GM23338 (cell line): ENCODE results near the gene TMBIM1. TPM values are rescaled to one million over a fixed set of nuclear protein-coding genes. Genes with fewer than 3 reads are reported as not detected.

ENCODE experiments used
- ATAC-seq: fragments of 200-7000 bp; cut with Tn5 transposase; 3 replicates; pipeline ENCODE4 v1.9.1; 2020
- DNase-seq: peaks from one replicate; pipeline ENCODE4 v3.0.0-alpha.2; 2015; ENCODE audit warnings: low spot score
- H2AFZ ChIP-seq: fragments of 200-600 bp; sonication (generic); 2 replicates; pipeline ENCODE4 v1.8.0; 2016; ENCODE audit warnings: antibody characterized with exemption, mild to moderate bottlenecking, moderate library complexity
- H3F3A ChIP-seq: fragments of 200-600 bp; sonication (generic); replicated peaks from 2 replicates; pipeline ENCODE4 v1.8.0; 2017; ENCODE audit warnings: antibody characterized with exemption, mixed run types, low read depth
- H3K27ac ChIP-seq: fragments of 200-600 bp; sonication (generic); 2 replicates; pipeline ENCODE4 v1.6.1; 2016; ENCODE audit warnings: low read depth
- H3K27me3 ChIP-seq: fragments of 200-600 bp; sonication (generic); 2 replicates; pipeline ENCODE4 v1.8.0; 2016; ENCODE audit warnings: mild to moderate bottlenecking, mixed run types, moderate library complexity; ENCODE audit not compliant: insufficient read depth
- H3K36me3 ChIP-seq: fragments of 200-600 bp; sonication (generic); 2 replicates; pipeline ENCODE4 v1.8.0; 2016; ENCODE audit warnings: mild to moderate bottlenecking; ENCODE audit not compliant: insufficient read depth
- H3K4me1 ChIP-seq: fragments of 200-600 bp; sonication (generic); 2 replicates; pipeline ENCODE4 v1.8.0; 2016; ENCODE audit warnings: mild to moderate bottlenecking, moderate library complexity; ENCODE audit not compliant: insufficient read depth
- H3K4me2 ChIP-seq: fragments of 200-600 bp; sonication (generic); 2 replicates; pipeline ENCODE4 v1.7.1; 2017; ENCODE audit warnings: mixed run types
- H3K4me3 ChIP-seq: fragments of 200-600 bp; sonication (generic); 2 replicates; pipeline ENCODE4 v1.6.1; 2016; ENCODE audit warnings: mixed run types
- H3K79me2 ChIP-seq: fragments of 200-600 bp; sonication (generic); replicated peaks from 2 replicates; pipeline ENCODE4 v1.8.0; 2017; ENCODE audit warnings: mild to moderate bottlenecking; ENCODE audit not compliant: insufficient read depth
- H3K9me2 ChIP-seq: fragments of 200-600 bp; sonication (generic); 2 replicates; pipeline ENCODE4 v1.8.0; 2017; ENCODE audit not compliant: insufficient read depth
- H4K20me1 ChIP-seq: fragments of 200-600 bp; sonication (generic); replicated peaks from 2 replicates; pipeline ENCODE4 v1.8.0; 2017; ENCODE audit warnings: mild to moderate bottlenecking; ENCODE audit not compliant: insufficient read depth
- H3K27ac Mint-ChIP-seq: 2 replicates; pipeline ENCODE4 v1.8.0; 2020; ENCODE audit warnings: inconsistent platforms, mild to moderate bottlenecking, moderate library complexity, mixed read lengths
- H3K27me3 Mint-ChIP-seq: 3 replicates; pipeline ENCODE4 v1.8.0; 2022; ENCODE audit warnings: low read depth, mild to moderate bottlenecking, moderate library complexity, mixed read lengths, inconsistent platforms; ENCODE audit not compliant: insufficient read depth, poor library complexity
- H3K36me3 Mint-ChIP-seq: 3 replicates; pipeline ENCODE4 v1.8.0; 2021; ENCODE audit warnings: low read depth, mild to moderate bottlenecking, inconsistent platforms, moderate library complexity, mixed read lengths
- H3K4me1 Mint-ChIP-seq: 3 replicates; pipeline ENCODE4 v1.8.0; 2020; ENCODE audit warnings: mild to moderate bottlenecking, inconsistent platforms, mixed read lengths
- H3K4me3 Mint-ChIP-seq: 3 replicates; pipeline ENCODE4 v1.8.0; 2021; ENCODE audit warnings: moderate library complexity, mild to moderate bottlenecking, inconsistent platforms, mixed read lengths
- H3K9me3 Mint-ChIP-seq: 3 replicates; pipeline ENCODE4 v1.8.0; 2020; ENCODE audit warnings: moderate library complexity, mild to moderate bottlenecking, inconsistent platforms, mixed read lengths
- CTCF ChIP-seq, 2 experiments: fragments of 200-600 bp in 1 of 2; sonication (generic) in 1 of 2; conservative IDR thresholded peaks; 2 replicates each; pipeline versions ENCODE4 v1.5.1 to v1.6.1; 2016 to 2017; ENCODE audit warnings: antibody characterized with exemption in 2 of 2, low read depth in 2 of 2, mild to moderate bottlenecking in 2 of 2, moderate library complexity in 1 of 2
- ETS1 ChIP-seq: IDR thresholded peaks from 2 replicates; pipeline ENCODE4 v1.6.1; 2016; ENCODE audit warnings: antibody characterized with exemption
- EZH2phosphoT487 ChIP-seq: fragments of 200-600 bp; sonication (generic); IDR thresholded peaks from one replicate; pipeline ENCODE4 v1.8.1; 2018; ENCODE audit warnings: antibody characterized with exemption; ENCODE audit not compliant: unreplicated experiment
- NANOG ChIP-seq: IDR thresholded peaks from 2 replicates; pipeline ENCODE4 v1.6.1; 2016; ENCODE audit warnings: antibody characterized with exemption, borderline replicate concordance
- REST ChIP-seq: IDR thresholded peaks from one replicate; pipeline ENCODE4 v1.6.1; 2018; ENCODE audit warnings: antibody characterized with exemption; ENCODE audit not compliant: unreplicated experiment
- ZNF114 ChIP-seq: fragments of 250-450 bp; sonication (Bioruptor Pico); IDR thresholded peaks from 2 replicates; pipeline ENCODE4 v1.5.0; 2020; ENCODE audit warnings: mild to moderate bottlenecking, moderate library complexity
- ZNF331 ChIP-seq: fragments of 250-450 bp; sonication (Bioruptor Pico); IDR thresholded peaks from 2 replicates; pipeline ENCODE4 v1.5.0; 2020; ENCODE audit warnings: low read depth, mild to moderate bottlenecking, moderate library complexity
- ZNF462 ChIP-seq: fragments of 250-450 bp; sonication (Bioruptor Pico); IDR thresholded peaks from 2 replicates; pipeline ENCODE4 v1.5.0; 2020; ENCODE audit warnings: mild to moderate bottlenecking, moderate library complexity
- polyA plus RNA-seq: library from polyadenylated mRNA; unstranded; fragments of >200 nt; fragmentation: Nextera tagmentation; extraction: Ambion mirVana; gene quantifications from 2 replicates; pipeline ENCODE4 v1.2.1, GENCODE V29; 2016
- total RNA-seq: library from RNA; depleted of rRNA; stranded (reverse); fragments of >200 nt; shearing (Covaris generic); gene quantifications from 2 replicates; pipeline ENCODE4 v1.2.3, GENCODE V29; 2014

The TMBIM1 gene
- total and polyA plus RNA-seq, 2 experiments from 2014 or later: 12.0 to 20.8 TPM

GRCh38 chr2:218329027-218329825 lies 36.9 kb upstream of the TMBIM1 start:
- H3K4me1 Mint-ChIP-seq: peaks cover 59% of the 10 kb centered on the region
- Histone ChIP-seq H3K4me3 (no peak overlapping the region), H4K20me1 (no peaks in the 10 kb centered on the region; the same call in 1 of the 2 replicates), H3K4me1 (peaks cover 36% of the 10 kb centered on the region), H2AFZ (no peak overlapping the region), H3K27me3 (no peaks in the 10 kb centered on the region), H3F3A (0 out of 2 replicates have a peak, but pooled peaks cover 3% of the 10 kb centered on the region), H3K79me2 (no peaks in the 10 kb centered on the region), H3K27ac (no peak overlapping the region), H3K9me2 (no peaks in the 10 kb centered on the region), H3K36me3 (no peaks in the 10 kb centered on the region), H3K4me2 (no peak overlapping the region)
- ATAC-seq: no peak
- no peak for DNase-seq
- no peaks in the 10 kb centered on the region for H3K36me3 Mint-ChIP-seq
- H3K4me3 Mint-ChIP-seq: no peak overlapping the region
- H3K9me3 Mint-ChIP-seq: no peaks in the 10 kb centered on the region
- H3K27me3 Mint-ChIP-seq: peaks cover 12% of the 10 kb centered on the region
- TF ChIP-seq CTCF (conservative IDR thresholded peaks at IDR 0.05; ENCODE audit: low read depth in 2 of 2) (no peak), ZNF462 (CRISPR knock-in tag) (no peak), ZNF331 (no peak), ZNF114 (CRISPR knock-in tag) (no peak), ETS1 (no peak), NANOG (no peak), REST (no peak), EZH2phosphoT487 (no peak)
- H3K27ac Mint-ChIP-seq: peak overlapping the region; percentile 81; the same call in 1 of the 2 replicates
